ENCODE results near the gene HIP1.

- TF ChIP-seq CTCF (IDR thresholded peaks at IDR 0.05; ENCODE audit: insufficient read depth, low read depth, low read length) (no peak), EZH2 (IDR thresholded peaks at IDR 0.05; ENCODE audit: insufficient read depth, low read length) (no peak)
These were observed 4.7 kb upstream of the HIP1 start for GRCh38 chr7:75743455-75743859.

All from astrocyte (in vitro differentiated cells and primary cell).